HL-60/S4 (cell line): ENCODE data around the gene DPEP1.

Experiments used
- in situ Hi-C: fragments of 300-500 bp; cut with MboI; formaldehyde crosslinking; loops from 2 replicates; pipeline ENCODE4 v1.14.3; 2022; ENCODE audit warnings: low sequenced_read_pairs

Gene DPEP1

GRCh38 chr16:89678258-89678657 is 64.8 kb downstream of the DPEP1 start:
- in situ Hi-C loops, result no loop called here

- in situ Hi-C loops, result no loop called here
Measured at GRCh38 chr16:89685916-89686315, 72.5 kb downstream of the DPEP1 start.

GRCh38 chr16:89686520-89687091 is 73.2 kb downstream of the DPEP1 start, which contains the start of gene CDK10:
TSS of gene CDK10 (plus strand) at chr16:89686689. CDS start at chr16:89686711, 22 bp downstream.
- in situ Hi-C loops, result no loop called here

GRCh38 chr16:89687092-89687940 is 73.9 kb downstream of the DPEP1 start:
- in situ Hi-C loops, result no loop called here
